Measurements from ENCODE around the gene LAMA3. TPM values are rescaled to one million over a fixed set of nuclear protein-coding genes. Genes with fewer than 3 reads are reported as not detected.

LAMA3 gene
- total and polyA plus RNA-seq, 10 of the 15 experiments (the other 5 are each of a cell fraction or from before 2014, with no cell fraction given): 0.37 to 6.5 (median 5.4) TPM

- ChIA-PET SMC1A (ENCODE audit: uncharacterized antibody, unreplicated experiment) (interaction anchor here (1.4 kb wide), 1 partner anchor 11 kb away, joined by 4 read pairs; no protein-coding TSS in a partner anchor), POLR2A (no interaction called here), RAD21 (ENCODE audit: unreplicated experiment) (no interaction called here), CTCF (interaction anchor here (0.6 kb wide), 1 partner anchor 97 kb away, joined by 3 read pairs; no protein-coding TSS in a partner anchor)
- in situ Hi-C loops (cut with MboI): no loop called here
- Histone ChIP-seq H3K27ac (ENCODE audit: control insufficient read depth, insufficient read depth) (no peak overlapping the region), H3K9me3 (replicated peaks; ENCODE audit: control insufficient read depth, insufficient read depth, low read length) (no peaks in the 10 kb centered on the region), H3K4me2 (ENCODE audit: control insufficient read depth, insufficient read depth) (no peak overlapping the region), H3K4me1 (ENCODE audit: control insufficient read depth, insufficient read depth, low read length) (no peaks in the 10 kb centered on the region), H3K9ac (ENCODE audit: control insufficient read depth, insufficient read depth, low read length) (no peak overlapping the region), H3K79me2 (ENCODE audit: control insufficient read depth, insufficient read depth, low read length) (no peaks in the 10 kb centered on the region), H4K20me1 (ENCODE audit: control insufficient read depth, insufficient read depth) (no peaks in the 10 kb centered on the region), H3K27me3 (replicated peaks in 1 of 2; ENCODE audit: control insufficient read depth in 2 of 2, insufficient read depth in 2 of 2, low read length in 1 of 2) (no peaks in the 10 kb centered on the region; a peak in 2 of 4 replicates), H3K4me3 (no peak overlapping the region), H2AFZ (ENCODE audit: control insufficient read depth, low read depth, low read length) (no peak overlapping the region), H3K36me3 (ENCODE audit: control insufficient read depth in 2 of 2, insufficient read depth in 2 of 2, low read length in 1 of 2) (no peaks in the 10 kb centered on the region)
- intact Hi-C loops (cut with micrococcal nuclease; ENCODE audit: unreplicated experiment): loop anchor here (5.0 kb wide), 1 partner anchor 51 kb away; no protein-coding TSS in a partner anchor
- FAIRE-seq: no peak
- ATAC-seq: no peak
- WGBS (ENCODE audit: insufficient coverage, insufficient replicate concordance, low lambda C conversion rate, missing lambda C conversion rate): 49% methylated on average over 7 of the region's 7 CpGs
- DNase-seq (ENCODE audit: low read depth, low spot score): no peak
- no TSS peak for BruUV-seq (replicated peaks)
- TF ChIP-seq PKNOX1 (IDR thresholded peaks at IDR 0.05) (no peak), ATF3 (IDR thresholded peaks at IDR 0.05; ENCODE audit: borderline replicate concordance, extremely low read depth, low read depth, low read length) (no peak), USF2 (IDR thresholded peaks at IDR 0.05; ENCODE audit: borderline replicate concordance, low read depth, low read length) (no peak), RUNX3 (IDR thresholded peaks at IDR 0.05; ENCODE audit: low read length) (no peak), RAD51 (IDR thresholded peaks at IDR 0.05) (no peak), KAT2A (conservative IDR thresholded peaks at IDR 0.05; ENCODE audit: control insufficient read depth, low read depth, low read length) (no peak), KLF5 (IDR thresholded peaks at IDR 0.05; ENCODE audit: partially characterized antibody) (no peak), ZBTB40 (IDR thresholded peaks at IDR 0.05; ENCODE audit: borderline replicate concordance) (no peak), TCF12 (IDR thresholded peaks at IDR 0.05; ENCODE audit: low read depth, low read length) (no peak), CREM (IDR thresholded peaks at IDR 0.05; ENCODE audit: low read depth) (no peak), BACH1 (IDR thresholded peaks at IDR 0.05; ENCODE audit: borderline replicate concordance) (no peak), YY1 (IDR thresholded peaks at IDR 0.05; ENCODE audit: low read depth, low read length) (no peak)
These were observed 36.8 kb downstream of the LAMA3 start for GRCh38 chr18:23725827-23726661.

All from GM12878 (cell line).